HepG2 (cell line): ENCODE results near the gene DNAJC4. TPM values are rescaled to one million over a fixed set of nuclear protein-coding genes. Genes with fewer than 3 reads are reported as not detected.
A peak's percentile ranks its signal among the peaks of the same experiment; 100 is the strongest.

Experiments used
- AGO2 ChIP-seq: fragments of 200-400 bp; formaldehyde crosslinking; optimal IDR thresholded peaks from 2 replicates; pipeline ENCODE3; 2017; ENCODE audit warnings: mild to moderate bottlenecking, low read depth, low read length, moderate library complexity
- AHR ChIP-seq: IDR thresholded peaks from 2 replicates; pipeline ENCODE4 v1.6.1; 2018; ENCODE audit warnings: missing genetic modification reagents, missing compliant biosample characterization
- GPN1 ChIP-seq: sonication (generic); formaldehyde crosslinking; IDR thresholded peaks from 2 replicates; pipeline ENCODE4 v1.5.1; 2020; ENCODE audit warnings: missing genetic modification reagents, borderline replicate concordance
- HES4 ChIP-seq: sonication (generic); formaldehyde crosslinking; IDR thresholded peaks from 2 replicates; pipeline ENCODE4 v1.9.0; 2021; ENCODE audit warnings: mild to moderate bottlenecking, missing genetic modification reagents, borderline replicate concordance
- HOXA5 ChIP-seq: sonication (generic); formaldehyde crosslinking; IDR thresholded peaks from 2 replicates; pipeline ENCODE4 v1.4.0; 2020; ENCODE audit warnings: missing genetic modification reagents
- MEIS1 ChIP-seq: sonication (generic); formaldehyde crosslinking; IDR thresholded peaks from 2 replicates; pipeline ENCODE4 v1.9.0; 2021; ENCODE audit warnings: mild to moderate bottlenecking, missing genetic modification reagents, moderate library complexity, borderline replicate concordance
- MZF1 ChIP-seq: sonication (generic); formaldehyde crosslinking; IDR thresholded peaks from 2 replicates; pipeline ENCODE4 v1.8.1; 2023; ENCODE audit warnings: mild to moderate bottlenecking, missing genetic modification reagents, borderline replicate concordance
- RNF2 ChIP-seq: fragments of 450-650 bp; conservative IDR thresholded peaks from 2 replicates; pipeline ENCODE4 v1.6.1; 2016; ENCODE audit warnings: low read depth
- SMAD1 ChIP-seq: sonication (generic); formaldehyde crosslinking; IDR thresholded peaks from 2 replicates; pipeline ENCODE4 v1.4.0; 2020; ENCODE audit warnings: missing genetic modification reagents, low read depth, mild to moderate bottlenecking, borderline replicate concordance
- ZFP36L2 ChIP-seq: sonication (generic); formaldehyde crosslinking; IDR thresholded peaks from 2 replicates; pipeline ENCODE4 v1.4.0; 2020; ENCODE audit warnings: missing genetic modification reagents
- ZKSCAN1 ChIP-seq: fragments of 150-350 bp; IDR thresholded peaks from 2 replicates; pipeline ENCODE4 v1.6.1; 2014; ENCODE audit warnings: low read length
- ZNF136 ChIP-seq: sonication (generic); formaldehyde crosslinking; IDR thresholded peaks from 2 replicates; pipeline ENCODE4 v1.8.1; 2022; ENCODE audit warnings: low read depth, mild to moderate bottlenecking, moderate library complexity, missing genetic modification reagents
- ZNF224 ChIP-seq: sonication (generic); formaldehyde crosslinking; IDR thresholded peaks from 2 replicates; pipeline ENCODE4 v1.5.0; 2020; ENCODE audit warnings: mild to moderate bottlenecking, missing genetic modification reagents
- ZNF326 ChIP-seq: sonication (generic); formaldehyde crosslinking; IDR thresholded peaks from 2 replicates; pipeline ENCODE4 v1.4.0; 2020; ENCODE audit warnings: missing genetic modification reagents, borderline replicate concordance
- ZNF772 ChIP-seq: sonication (generic); formaldehyde crosslinking; IDR thresholded peaks from 2 replicates; pipeline ENCODE4 v1.5.0; 2020; ENCODE audit warnings: mild to moderate bottlenecking, missing genetic modification reagents
- polyA plus RNA-seq, 8 experiments: library from polyadenylated mRNA; depleted of rRNA in 3 of 8; stranded (reverse) in 7 of 8; unstranded in 1 of 8; fragments of >200 nt; fragmentation: Illumina TruSeq in 4 of 8; extraction: Trizol in 4 of 8; gene quantifications; 2 replicates each; pipeline versions ENCODE4 v1.2.1 to v1.2.3, GENCODE V29; 2011 to 2016; ENCODE audit warnings: low read depth in 4 of 8, missing spikeins in 1 of 8, mixed read lengths in 1 of 8; ENCODE audit not compliant: insufficient read depth in 1 of 8
- total RNA-seq, 5 experiments: library from RNA; depleted of rRNA; stranded (reverse); fragments of >200 nt; fragmentation: Illumina TruSeq; extraction: Trizol; gene quantifications; 2 replicates each; pipeline ENCODE4 v1.2.3, GENCODE V29; 2016; ENCODE audit warnings: low read depth in 1 of 5
- TF ChIP-seq, protein P1 (sequence below): IDR thresholded peaks from 2 replicates; pipeline ENCODE4 v1.6.1; 2016; ENCODE audit warnings: missing genetic modification reagents, missing compliant biosample characterization
- TF ChIP-seq, protein P2 (sequence below): sonication (generic); formaldehyde crosslinking; IDR thresholded peaks from 2 replicates; pipeline ENCODE4; 2020; ENCODE audit warnings: missing genetic modification reagents, mild to moderate bottlenecking, borderline replicate concordance
- TF ChIP-seq, protein P3 (sequence below): sonication (generic); formaldehyde crosslinking; IDR thresholded peaks from 2 replicates; pipeline ENCODE4 v1.4.0; 2020; ENCODE audit warnings: missing genetic modification reagents, mild to moderate bottlenecking, borderline replicate concordance
- TF ChIP-seq, protein P4 (sequence below): sonication (generic); formaldehyde crosslinking; IDR thresholded peaks from 2 replicates; pipeline ENCODE4 v1.8.0; 2022; ENCODE audit warnings: mild to moderate bottlenecking, missing genetic modification reagents, borderline replicate concordance
- TF ChIP-seq, protein P5 (sequence below): sonication (generic); formaldehyde crosslinking; IDR thresholded peaks from 2 replicates; pipeline ENCODE4 v1.5.0; 2020; ENCODE audit warnings: mild to moderate bottlenecking, missing genetic modification reagents

DNAJC4 gene
- total and polyA plus RNA-seq, 2 of the 13 experiments (the other 11 are each of a cell fraction or from before 2014, with no cell fraction given) = 10.3 to 60.8 TPM

DNA sequence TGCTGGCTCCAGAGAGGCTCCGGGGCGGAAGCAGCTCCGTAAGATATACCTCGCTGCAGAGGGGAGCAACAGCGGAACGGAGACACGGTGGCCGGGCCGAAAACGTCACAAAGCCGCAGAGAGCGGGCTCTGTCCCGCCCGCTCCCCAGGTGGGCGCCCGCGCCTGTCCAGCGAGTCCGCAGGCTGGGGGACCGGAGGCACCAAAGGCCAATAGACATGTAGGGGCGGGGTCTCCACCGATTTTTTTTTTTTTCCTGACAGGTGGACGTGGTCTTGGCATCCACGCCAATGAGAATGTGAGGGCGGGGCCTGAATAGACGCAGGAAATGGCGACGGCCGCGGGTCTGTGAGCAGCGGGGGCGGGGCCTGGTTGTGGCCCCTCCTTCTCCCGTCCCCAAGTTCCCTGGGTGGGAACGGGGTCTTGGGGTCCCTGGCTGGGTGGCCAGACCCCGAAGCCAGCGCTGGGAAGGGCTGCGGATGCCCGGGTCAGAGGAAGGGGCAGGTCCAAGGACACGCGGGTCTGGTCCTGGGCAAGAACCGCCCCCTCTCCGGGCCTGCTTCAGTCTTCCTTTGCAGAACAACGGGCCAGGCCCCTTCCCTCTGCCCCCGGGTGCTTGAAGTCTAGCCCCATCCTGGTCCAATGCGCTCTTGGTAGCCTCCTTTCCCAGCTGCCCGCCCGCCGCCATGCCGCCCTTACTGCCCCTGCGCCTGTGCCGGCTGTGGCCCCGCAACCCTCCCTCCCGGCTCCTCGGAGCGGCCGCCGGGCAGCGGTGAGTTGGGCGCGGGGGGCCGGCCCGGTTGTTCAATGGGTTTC is at the start of gene DNAJC4 (continued):
- TF ChIP-seq, protein P1, sequence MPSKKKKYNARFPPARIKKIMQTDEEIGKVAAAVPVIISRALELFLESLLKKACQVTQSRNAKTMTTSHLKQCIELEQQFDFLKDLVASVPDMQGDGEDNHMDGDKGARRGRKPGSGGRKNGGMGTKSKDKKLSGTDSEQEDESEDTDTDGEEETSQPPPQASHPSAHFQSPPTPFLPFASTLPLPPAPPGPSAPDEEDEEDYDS (CRISPR knock-in tag) = peak; percentile 41
- TF ChIP-seq AHR (CRISPR knock-in tag) = no peak
- 0 out of 2 replicates have a peak, but pooled peaks have one; percentile 81 for TF ChIP-seq ZNF224 (CRISPR knock-in tag)
- TF ChIP-seq, protein P2, sequence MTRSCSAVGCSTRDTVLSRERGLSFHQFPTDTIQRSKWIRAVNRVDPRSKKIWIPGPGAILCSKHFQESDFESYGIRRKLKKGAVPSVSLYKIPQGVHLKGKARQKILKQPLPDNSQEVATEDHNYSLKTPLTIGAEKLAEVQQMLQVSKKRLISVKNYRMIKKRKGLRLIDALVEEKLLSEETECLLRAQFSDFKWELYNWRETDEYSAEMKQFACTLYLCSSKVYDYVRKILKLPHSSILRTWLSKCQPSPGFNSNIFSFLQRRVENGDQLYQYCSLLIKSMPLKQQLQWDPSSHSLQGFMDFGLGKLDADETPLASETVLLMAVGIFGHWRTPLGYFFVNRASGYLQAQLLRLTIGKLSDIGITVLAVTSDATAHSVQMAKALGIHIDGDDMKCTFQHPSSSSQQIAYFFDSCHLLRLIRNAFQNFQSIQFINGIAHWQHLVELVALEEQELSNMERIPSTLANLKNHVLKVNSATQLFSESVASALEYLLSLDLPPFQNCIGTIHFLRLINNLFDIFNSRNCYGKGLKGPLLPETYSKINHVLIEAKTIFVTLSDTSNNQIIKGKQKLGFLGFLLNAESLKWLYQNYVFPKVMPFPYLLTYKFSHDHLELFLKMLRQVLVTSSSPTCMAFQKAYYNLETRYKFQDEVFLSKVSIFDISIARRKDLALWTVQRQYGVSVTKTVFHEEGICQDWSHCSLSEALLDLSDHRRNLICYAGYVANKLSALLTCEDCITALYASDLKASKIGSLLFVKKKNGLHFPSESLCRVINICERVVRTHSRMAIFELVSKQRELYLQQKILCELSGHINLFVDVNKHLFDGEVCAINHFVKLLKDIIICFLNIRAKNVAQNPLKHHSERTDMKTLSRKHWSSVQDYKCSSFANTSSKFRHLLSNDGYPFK = peak; percentile 61; the same call in 1 of the 2 replicates
- TF ChIP-seq, protein P3, sequence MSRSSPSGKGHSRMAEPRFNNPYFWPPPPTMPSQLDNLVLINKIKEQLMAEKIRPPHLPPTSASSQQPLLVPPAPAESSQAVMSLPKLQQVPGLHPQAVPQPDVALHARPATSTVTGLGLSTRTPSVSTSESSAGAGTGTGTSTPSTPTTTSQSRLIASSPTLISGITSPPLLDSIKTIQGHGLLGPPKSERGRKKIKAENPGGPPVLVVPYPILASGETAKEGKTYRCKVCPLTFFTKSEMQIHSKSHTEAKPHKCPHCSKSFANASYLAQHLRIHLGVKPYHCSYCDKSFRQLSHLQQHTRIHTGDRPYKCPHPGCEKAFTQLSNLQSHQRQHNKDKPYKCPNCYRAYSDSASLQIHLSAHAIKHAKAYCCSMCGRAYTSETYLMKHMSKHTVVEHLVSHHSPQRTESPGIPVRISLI (CRISPR knock-in tag) = peak; percentile 99
- TF ChIP-seq, protein P4, sequence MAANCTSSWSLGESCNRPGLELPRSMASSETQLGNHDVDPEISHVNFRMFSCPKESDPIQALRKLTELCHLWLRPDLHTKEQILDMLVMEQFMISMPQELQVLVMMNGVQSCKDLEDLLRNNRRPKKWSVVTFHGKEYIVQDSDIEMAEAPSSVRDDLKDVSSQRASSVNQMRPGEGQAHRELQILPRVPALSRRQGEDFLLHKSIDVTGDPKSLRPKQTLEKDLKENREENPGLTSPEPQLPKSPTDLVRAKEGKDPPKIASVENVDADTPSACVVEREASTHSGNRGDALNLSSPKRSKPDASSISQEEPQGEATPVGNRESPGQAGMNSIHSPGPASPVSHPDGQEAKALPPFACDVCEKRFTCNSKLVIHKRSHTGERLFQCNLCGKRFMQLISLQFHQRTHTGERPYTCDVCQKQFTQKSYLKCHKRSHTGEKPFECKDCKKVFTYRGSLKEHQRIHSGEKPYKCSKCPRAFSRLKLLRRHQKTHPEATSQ (CRISPR knock-in tag) = peak; percentile 58; the same call in 1 of the 2 replicates
- no peak for TF ChIP-seq ZFP36L2
- no peak for TF ChIP-seq MZF1 (CRISPR knock-in tag)
- no peak for TF ChIP-seq MEIS1 (CRISPR knock-in tag)
- TF ChIP-seq HES4 (CRISPR knock-in tag) = no peak
- TF ChIP-seq GPN1 (CRISPR knock-in tag) = no peak
- TF ChIP-seq, protein P5, sequence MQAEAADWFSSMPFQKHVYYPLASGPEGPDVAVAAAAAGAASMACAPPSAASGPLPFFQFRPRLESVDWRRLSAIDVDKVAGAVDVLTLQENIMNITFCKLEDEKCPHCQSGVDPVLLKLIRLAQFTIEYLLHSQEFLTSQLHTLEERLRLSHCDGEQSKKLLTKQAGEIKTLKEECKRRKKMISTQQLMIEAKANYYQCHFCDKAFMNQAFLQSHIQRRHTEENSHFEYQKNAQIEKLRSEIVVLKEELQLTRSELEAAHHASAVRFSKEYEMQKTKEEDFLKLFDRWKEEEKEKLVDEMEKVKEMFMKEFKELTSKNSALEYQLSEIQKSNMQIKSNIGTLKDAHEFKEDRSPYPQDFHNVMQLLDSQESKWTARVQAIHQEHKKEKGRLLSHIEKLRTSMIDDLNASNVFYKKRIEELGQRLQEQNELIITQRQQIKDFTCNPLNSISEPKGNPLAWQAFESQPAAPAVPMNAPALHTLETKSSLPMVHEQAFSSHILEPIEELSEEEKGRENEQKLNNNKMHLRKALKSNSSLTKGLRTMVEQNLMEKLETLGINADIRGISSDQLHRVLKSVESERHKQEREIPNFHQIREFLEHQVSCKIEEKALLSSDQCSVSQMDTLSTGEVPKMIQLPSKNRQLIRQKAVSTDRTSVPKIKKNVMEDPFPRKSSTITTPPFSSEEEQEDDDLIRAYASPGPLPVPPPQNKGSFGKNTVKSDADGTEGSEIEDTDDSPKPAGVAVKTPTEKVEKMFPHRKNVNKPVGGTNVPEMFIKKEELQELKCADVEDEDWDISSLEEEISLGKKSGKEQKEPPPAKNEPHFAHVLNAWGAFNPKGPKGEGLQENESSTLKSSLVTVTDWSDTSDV (CRISPR knock-in tag) = no peak
- TF ChIP-seq ZNF772 (CRISPR knock-in tag) = peak; percentile 81; the same call in 1 of the 2 replicates
- TF ChIP-seq ZKSCAN1 = no peak
- 0 out of 2 replicates have a peak, but pooled peaks have one; percentile 50 for TF ChIP-seq SMAD1 (CRISPR knock-in tag)
- no peak for TF ChIP-seq HOXA5 (CRISPR knock-in tag)
- TF ChIP-seq AGO2 = peak; percentile 85
- peak; percentile 46; the same call in 1 of the 2 replicates for TF ChIP-seq ZNF136 (CRISPR knock-in tag)
- TF ChIP-seq ZNF326 (CRISPR knock-in tag) = no peak
- TF ChIP-seq RNF2 = no peak
